ENCODE data around the gene GPAM.

DNA sequence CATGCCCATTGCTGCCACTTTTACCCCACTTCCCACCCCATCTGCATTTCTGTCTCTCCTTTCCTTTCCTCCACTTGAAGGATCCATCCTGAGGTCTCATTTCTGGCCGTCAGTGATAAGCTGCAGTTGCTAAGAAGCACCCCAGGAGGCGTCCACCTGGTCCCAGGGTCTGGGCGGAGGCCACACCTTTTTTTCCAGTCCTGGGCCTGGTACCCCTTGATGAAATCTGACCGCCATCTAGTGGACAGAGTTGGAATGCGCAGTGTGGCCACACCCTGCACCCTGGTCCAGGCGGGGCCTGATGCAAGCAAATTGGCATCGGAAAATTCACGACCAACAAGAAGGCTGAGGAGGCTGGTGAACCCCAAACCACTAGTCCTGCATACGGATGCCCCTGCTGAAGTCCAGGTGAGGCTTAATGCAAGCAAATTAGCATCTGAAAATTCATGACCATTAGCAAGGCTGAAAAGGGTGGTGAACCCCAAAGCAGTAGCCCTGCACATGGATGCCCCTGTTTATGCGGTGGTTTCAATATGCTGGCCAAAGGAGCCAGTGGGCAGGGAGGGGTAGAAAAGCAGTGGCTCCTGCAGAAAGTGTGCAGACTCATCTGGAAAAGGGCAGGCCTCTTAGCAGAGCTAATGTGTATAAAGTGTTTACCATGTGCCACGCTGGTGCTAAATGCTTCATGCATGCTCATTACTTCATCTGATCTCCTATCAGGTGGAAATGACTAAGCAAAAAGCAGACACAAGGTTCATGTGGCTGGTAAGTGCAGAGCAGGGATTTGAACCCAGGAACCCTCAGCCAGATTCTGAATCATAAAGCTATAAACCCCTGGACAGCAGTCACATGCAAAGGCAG lies 43.2 kb downstream of the GPAM start:
- no peak for TF ChIP-seq POLR2A (conservative IDR thresholded peaks at IDR 0.05)
- TF ChIP-seq FOS (IDR thresholded peaks at IDR 0.05; ENCODE audit: extremely low read depth, insufficient read length), result no peak
- no peak for TF ChIP-seq NR2C2 (CRISPR knock-in tag; IDR thresholded peaks at IDR 0.05)
- no peak for TF ChIP-seq NR2C2 (tag; IDR thresholded peaks at IDR 0.05)
- TF ChIP-seq KDM1A (IDR thresholded peaks at IDR 0.05), result no peak
- TF ChIP-seq CEBPB (tag; IDR thresholded peaks at IDR 0.05), result no peak

All from K562 (cell line).